ENCODE results near the gene SND1. TPM values are rescaled to one million over a fixed set of nuclear protein-coding genes. Genes with fewer than 3 reads are reported as not detected.

SND1 gene
- total RNA-seq, 1 donor, result 202 TPM

DNA sequence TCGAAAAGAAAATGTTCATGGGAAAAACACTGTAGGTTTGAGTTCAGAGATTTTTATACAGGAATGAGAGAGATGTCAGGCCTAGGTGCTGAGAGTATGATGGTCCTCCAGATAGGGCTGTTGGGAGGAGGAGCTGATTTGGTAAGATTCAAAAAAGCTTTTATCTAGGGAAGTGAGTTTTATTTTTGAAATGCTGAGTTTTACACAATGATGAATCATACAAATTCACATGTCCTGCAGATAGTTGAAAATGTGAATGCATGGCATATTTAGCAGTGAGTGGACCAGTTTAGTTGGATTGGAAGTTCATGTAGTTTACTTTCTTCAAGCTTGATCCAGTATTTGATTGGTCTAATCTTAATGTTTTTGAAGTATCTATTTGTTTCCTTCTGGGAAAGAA lies 224.4 kb downstream of the SND1 start:
- peak; percentile 74 for DNase-seq (ENCODE audit: low read depth)
- TF ChIP-seq, protein P1, sequence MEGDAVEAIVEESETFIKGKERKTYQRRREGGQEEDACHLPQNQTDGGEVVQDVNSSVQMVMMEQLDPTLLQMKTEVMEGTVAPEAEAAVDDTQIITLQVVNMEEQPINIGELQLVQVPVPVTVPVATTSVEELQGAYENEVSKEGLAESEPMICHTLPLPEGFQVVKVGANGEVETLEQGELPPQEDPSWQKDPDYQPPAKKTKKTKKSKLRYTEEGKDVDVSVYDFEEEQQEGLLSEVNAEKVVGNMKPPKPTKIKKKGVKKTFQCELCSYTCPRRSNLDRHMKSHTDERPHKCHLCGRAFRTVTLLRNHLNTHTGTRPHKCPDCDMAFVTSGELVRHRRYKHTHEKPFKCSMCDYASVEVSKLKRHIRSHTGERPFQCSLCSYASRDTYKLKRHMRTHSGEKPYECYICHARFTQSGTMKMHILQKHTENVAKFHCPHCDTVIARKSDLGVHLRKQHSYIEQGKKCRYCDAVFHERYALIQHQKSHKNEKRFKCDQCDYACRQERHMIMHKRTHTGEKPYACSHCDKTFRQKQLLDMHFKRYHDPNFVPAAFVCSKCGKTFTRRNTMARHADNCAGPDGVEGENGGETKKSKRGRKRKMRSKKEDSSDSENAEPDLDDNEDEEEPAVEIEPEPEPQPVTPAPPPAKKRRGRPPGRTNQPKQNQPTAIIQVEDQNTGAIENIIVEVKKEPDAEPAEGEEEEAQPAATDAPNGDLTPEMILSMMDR (IDR thresholded peaks at IDR 0.05; ENCODE audit: insufficient read depth, low read length), result no peak
- no peak overlapping the region for H3K4me3 ChIP-seq (ENCODE audit: low read depth, low read length)

DNA sequence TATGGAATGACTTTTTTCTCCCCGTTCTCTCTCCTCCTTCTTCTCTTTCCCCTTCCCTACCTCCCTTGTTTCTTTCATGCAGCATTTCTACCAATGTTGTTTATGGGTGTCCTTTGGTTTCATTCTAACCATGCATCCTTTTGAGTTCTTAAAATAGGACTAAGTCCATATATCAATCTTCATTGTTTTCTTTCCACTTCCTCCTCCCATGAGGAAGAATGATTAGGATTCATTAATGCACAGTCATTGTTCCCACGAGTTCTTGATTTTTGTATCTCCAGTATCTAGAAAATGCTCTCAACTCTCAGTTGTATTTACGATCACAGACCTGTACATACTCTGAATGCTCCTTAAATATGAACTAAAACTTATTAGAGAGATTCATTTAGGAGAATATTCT lies 226.0 kb downstream of the SND1 start:
- TF ChIP-seq, protein P1 (IDR thresholded peaks at IDR 0.05; ENCODE audit: insufficient read depth, low read length), result no peak
- no peak for DNase-seq (ENCODE audit: low read depth)
- no peak overlapping the region for H3K4me3 ChIP-seq (ENCODE audit: low read depth, low read length)

DNA sequence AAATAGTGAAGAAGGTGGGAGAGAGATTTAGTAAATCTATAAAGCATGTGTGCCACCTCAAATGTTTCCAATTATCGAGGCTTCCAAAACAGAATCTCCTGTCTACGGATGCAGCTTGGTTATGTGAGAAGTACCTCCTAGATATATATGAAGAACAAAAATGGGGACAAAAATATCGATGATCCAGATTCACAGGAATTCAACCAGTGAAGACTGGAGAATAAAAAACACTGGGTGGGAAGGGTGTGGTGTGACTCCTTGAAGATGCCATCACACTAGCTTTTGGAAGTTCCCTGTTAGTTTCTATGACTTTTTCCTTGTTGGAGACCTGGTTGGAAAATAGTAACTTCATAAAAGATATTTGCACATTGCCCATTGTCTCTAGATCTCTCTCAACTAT lies 226.8 kb downstream of the SND1 start:
- DNase-seq (ENCODE audit: low read depth), result no peak
- H3K4me3 ChIP-seq (ENCODE audit: low read depth, low read length), result no peak overlapping the region
- TF ChIP-seq, protein P1 (IDR thresholded peaks at IDR 0.05; ENCODE audit: insufficient read depth, low read length), result no peak

DNA sequence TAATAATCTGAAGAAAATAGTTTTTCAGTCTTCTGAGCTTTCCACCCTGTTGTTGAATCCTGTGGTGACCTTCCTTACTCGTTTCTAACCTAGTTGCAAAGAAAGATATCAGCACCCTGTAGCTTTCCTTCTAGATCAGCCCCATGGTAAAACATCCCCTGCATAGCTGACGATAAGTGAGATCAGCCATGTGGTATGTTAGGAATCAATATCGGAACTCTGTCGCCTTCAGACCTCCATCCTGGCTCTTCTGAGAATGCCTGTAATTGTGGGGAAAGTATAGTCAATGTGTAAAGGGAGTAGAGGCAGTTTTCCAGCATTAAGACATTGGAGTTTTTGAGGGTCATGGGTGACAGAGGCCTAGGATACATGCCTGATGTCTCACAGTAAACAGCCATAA lies 227.4 kb downstream of the SND1 start:
- H3K4me3 ChIP-seq (ENCODE audit: low read depth, low read length), result no peak overlapping the region
- TF ChIP-seq, protein P1 (IDR thresholded peaks at IDR 0.05; ENCODE audit: insufficient read depth, low read length), result no peak
- no peak for DNase-seq (ENCODE audit: low read depth)

DNA sequence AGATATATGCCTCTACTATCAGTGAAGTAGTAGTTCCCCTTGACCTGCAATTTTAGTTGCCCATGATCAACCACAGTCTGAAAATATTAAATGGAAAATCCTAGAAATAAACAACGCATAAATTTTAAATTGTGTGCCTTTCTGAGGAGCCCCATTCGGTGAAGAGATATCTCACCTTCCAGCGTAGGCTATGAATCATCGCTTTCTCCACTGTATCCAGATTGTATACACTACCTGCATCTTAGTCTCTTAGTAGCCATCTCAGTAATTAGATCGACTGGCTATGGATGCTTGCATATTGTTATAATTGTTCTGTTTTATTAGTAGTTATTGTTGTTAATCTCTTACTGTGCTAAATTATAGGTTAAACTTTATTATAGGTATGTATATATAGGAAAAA lies 227.9 kb downstream of the SND1 start:
- TF ChIP-seq, protein P1 (IDR thresholded peaks at IDR 0.05; ENCODE audit: insufficient read depth, low read length), result no peak
- DNase-seq (ENCODE audit: low read depth), result no peak
- no peak overlapping the region for H3K4me3 ChIP-seq (ENCODE audit: low read depth, low read length)

DNA sequence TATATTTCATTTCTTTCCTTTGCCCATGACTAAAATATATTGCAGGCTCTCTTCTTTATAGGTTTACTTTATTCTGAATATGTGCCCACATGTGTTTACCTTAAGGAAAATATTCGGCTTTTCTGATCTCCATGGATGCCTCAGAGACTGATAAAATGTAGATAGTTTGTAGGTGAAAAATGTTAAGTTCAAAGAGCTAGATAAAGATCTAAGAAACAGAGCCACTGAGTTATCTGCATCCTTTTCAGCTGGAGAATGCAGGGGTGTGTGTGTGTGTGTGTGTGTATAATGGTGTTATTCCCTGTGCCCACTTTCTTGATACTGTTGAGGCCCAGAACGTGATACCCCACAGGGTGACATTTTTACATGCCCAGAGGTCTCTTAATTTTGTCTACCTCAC lies 228.5 kb downstream of the SND1 start:
- no peak for DNase-seq (ENCODE audit: low read depth)
- H3K4me3 ChIP-seq (ENCODE audit: low read depth, low read length), result no peak overlapping the region
- TF ChIP-seq, protein P1 (IDR thresholded peaks at IDR 0.05; ENCODE audit: insufficient read depth, low read length), result no peak

DNA sequence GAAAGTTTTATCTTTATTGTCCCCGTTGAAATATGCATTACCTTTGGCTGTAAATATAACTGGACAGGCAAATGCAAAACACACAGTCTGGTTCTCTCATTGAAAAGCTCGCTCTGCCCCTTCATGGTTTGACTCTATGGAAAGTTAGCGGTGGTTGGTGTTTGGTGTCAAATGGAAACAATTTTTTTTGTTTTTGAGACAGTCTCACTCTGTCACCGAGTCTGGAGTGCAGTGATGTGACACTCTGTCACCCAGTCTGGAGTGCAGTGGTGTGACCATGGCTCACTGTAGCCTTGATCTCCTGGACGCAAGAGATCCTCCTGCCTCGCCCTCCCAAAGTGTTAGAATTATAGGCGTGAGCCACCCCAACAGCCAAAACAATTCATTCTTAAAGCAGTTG lies 229.6 kb downstream of the SND1 start:
- no peak for DNase-seq (ENCODE audit: low read depth)
- TF ChIP-seq, protein P1 (IDR thresholded peaks at IDR 0.05; ENCODE audit: insufficient read depth, low read length), result no peak
- no peak overlapping the region for H3K4me3 ChIP-seq (ENCODE audit: low read depth, low read length)
